HS-27A (cell line): ENCODE data around the gene GUF1.

Source experiments
- DNase-seq: peaks from one replicate; pipeline ENCODE4 v3.0.0-alpha.2; 2012; ENCODE audit warnings: low read depth, missing footprints

Gene GUF1

GRCh38 chr4:44678094-44679041 is at the start of gene GUF1:
TSS of gene GUF1 (plus strand) at chr4:44678420. CDS start at chr4:44678623, 203 bp downstream.
- peak; percentile 74 for DNase-seq

DNA sequence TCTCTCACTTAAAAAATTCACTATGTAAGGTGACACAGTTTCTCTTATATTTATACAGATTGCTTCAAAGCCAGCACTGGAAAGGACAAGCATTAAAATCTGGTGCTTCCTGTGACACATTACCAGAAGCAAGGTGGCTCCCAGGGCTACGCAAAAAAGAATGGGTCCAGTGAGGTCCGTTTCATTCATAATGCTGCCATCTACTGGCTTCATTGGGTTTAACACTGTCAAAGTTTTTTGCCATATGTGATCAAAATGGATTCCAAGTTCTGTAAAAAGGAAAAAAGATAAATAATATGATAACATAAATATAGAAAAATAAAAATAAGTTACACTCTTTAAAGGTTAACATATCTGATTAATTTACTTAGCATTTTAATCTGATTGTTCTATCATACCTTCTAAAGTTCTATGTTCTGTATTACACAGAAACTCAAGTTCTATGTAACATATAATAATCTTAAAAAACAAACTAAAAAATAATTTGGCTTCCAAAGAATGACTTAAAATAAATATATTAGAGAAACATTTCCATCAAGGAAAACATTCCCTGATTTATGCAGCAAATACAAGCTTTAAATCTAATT is 48.8 kb upstream of the GUF1 start:
- peak; percentile 1 for DNase-seq

- no peak for DNase-seq
Measured at GRCh38 chr4:44632089-44632488, 46.1 kb upstream of the GUF1 start.

DNA sequence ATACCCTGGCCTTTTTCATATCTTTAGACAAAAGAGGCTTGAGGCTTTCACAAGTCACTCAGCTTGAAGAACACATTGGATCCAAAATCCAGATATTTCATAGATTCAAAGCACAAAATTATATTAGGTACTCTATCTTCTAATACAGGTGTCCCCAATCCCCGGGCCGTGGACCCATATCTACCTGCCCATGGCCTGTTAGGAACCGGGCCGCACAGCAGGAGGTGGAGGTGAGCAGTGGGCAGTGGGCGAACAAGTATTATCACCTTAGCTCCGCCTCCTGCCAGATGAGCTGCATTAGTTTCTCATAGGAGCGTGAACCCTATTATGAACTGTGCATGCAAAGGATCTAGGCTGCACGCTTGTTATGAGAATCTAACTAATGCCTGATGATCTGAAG is 45.5 kb upstream of the GUF1 start:
- no peak for DNase-seq

DNA sequence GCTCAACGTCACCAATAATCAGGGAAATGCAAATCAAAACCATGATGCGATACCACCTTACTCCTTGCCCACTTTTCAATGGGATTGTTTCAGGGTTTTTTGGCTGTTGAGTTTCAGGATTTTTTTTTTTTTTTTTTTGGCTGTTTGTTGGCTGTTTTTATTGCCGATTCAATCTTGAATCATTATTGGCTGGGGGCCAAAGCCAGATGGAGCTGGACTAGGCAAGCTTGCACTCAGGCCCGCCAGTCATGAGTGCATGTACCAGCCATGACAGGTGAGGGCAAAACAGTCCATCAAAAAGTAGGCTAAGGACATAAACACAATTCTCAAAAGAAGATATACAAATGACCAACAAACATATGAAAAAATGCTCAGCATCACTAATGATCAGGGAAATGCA is 40.1 kb upstream of the GUF1 start:
- DNase-seq: no peak

- DNase-seq: no peak
Measured at GRCh38 chr4:44646151-44646550, 32.1 kb upstream of the GUF1 start.

- no peak for DNase-seq
Measured at GRCh38 chr4:44651425-44651824, 26.8 kb upstream of the GUF1 start, which contains the start of gene YIPF7. TSS of gene YIPF7 (minus strand) at chr4:44651625. CDS start at chr4:44650100, 1,525 bp downstream.

DNA sequence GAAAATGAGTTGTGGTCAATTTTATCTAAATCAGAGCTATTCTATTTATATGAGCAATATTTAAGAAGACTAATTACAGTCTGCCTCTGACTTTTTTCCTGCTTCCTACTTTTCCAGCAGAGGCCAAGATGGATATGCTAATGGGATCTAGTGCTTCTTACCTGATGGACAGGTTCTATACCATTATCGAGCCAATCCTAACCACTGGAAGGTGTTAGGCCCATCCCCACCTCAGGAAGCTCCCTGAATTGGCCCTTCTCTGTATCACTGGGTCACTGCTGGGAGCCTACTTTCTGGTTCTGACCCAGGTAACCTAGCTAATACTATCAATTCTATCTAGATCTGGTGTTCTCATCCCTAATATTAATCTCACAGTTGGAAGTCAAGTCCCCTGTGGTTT is 26.2 kb upstream of the GUF1 start:
- no peak for DNase-seq

DNA sequence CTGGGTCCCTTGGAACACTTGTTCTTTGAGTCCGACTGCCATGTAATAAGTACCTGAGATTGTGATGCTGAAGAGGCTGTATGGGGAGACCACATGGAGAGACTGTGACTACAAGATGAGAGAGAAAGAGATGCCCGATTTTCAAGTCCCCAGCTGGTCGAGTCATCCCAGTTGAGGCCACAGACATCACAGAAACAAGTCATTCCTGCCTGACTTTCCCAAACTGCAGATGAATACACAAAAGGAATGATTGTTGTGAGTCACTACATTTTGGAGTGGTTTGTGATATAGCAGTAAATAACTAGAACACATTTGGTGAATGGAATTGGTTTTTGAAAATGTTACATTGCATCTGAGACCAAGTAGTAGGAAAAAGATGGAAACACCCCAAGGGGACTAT is 17.8 kb upstream of the GUF1 start:
- no peak for DNase-seq

DNA sequence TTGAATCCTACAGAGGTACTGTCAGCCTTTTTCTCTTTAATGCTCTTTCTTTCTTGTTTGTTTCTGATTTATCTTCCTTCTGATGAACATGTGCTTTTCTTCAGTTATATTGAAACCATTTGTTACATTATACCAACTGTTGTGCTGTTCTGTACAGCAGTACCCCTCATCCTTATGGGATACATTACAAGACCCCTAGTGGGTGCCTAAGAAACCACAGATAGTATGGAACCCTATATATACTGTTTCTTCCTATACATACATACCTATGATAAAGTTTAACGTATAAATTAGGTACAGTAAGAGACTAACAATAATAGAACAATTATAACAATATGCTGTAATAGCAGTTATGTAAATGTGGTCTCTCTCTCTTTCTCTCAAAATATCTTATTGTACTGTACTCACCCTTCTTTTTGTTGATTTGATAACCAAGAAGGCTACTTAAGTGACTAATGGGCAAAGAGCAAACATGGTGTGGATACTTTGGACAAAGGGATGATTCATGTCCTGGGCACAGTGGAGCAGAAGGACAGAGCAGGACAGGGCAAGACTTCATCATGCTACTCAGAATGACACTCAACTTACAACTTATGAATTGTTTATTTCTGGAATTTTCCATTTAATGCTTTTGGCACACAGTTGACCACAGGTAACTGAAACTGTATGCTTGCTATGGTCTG is 16.1 kb upstream of the GUF1 start:
- DNase-seq: no peak

DNA sequence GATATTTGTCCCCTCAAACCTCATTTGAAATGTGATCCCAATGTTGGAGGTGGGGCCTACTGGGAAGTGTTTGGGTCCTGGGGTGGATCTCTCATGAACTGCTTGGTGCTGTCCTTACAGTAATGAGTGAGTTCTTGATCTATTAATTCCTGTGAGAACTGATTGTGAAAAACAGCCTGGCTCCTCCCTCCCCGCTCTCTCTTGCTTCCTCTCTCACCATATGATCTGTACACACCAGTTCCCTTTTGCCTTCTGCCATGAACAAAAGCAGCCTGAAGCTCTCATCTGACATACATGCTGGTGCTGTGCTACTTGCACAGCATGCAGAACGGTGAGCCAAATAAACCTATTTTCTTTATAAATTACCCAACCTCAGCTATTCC is 15.6 kb upstream of the GUF1 start:
- no peak for DNase-seq

- DNase-seq: no peak
Measured at GRCh38 chr4:44663539-44664263, 14.5 kb upstream of the GUF1 start.

GRCh38 chr4:44668526-44668925 is 9.7 kb upstream of the GUF1 start:
- DNase-seq: no peak

DNA sequence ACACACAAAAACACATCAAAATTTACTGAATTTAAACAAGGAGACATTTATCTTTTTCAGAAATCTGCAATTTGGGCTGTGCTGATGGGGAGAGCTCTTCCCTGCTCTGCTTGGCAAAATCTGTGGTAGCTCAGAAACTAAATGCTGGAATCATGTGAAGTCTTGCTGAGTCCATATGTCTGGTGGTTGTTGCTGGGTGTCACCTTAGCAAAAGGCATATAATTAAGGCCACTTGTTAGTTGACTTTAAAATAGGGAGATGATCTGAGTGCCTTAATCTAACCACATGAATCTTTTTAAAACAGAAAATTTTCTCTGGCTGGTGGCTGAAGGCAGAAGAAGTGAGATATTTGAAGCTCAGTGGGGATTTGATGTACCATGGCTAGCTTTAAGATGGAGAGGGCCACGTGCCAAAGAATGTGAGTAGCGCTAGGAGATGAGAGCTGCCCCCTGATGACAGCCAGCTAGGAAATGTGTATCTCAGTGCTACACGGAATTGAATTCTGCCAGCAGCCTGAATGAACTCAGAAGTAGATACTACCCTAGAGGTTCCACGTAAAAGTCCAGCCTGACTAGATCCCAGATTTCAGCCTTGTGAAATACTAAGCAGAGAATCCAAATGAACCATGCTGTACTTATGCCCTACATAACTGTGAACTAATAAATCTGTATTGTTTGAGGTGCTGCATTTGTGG is 7.6 kb upstream of the GUF1 start:
- no peak for DNase-seq

GRCh38 chr4:44671636-44672035 is 6.6 kb upstream of the GUF1 start:
- DNase-seq: no peak

DNA sequence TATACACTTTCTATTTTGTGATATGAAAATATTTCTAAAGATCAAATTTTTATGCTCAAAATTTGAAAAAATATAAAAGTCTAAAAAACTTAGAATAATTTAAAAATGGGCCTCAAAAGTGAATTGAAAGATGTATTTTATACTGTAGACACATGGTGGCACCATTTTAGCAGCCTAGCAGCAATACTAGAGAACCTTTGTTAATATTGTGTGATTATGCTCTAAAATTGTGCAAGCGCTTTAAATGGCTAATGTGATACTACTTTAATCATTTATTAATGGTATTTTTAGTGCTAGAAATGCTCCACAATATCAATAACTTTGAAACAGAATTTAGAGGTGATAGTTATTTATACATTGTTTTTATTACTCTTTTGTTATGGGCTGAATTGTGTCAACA is 3.7 kb upstream of the GUF1 start:
- DNase-seq: no peak

GRCh38 chr4:44675366-44675765 is 2.9 kb upstream of the GUF1 start:
- no peak for DNase-seq

DNA sequence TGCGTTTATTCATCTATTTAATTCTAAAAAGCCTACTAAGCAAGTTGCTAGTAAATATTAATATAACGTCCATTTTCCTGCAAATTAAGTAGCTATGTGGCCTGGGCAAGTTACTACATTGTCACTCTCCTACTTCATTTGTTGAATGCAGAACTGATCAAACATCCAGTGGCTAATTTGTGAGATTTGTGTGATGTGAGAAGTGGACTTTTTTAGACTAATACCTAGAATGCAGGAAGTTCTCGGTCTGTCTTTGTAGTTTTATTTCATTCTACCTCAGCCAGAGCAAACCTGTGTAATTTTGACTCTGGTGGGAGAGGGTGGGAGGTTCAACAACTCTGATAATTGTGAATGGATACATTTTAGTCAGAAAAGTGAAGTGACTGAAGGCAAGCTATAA is 840 bp downstream of the GUF1 start:
- DNase-seq: no peak

GRCh38 chr4:44684648-44685047 is 6.4 kb downstream of the GUF1 start:
- no peak for DNase-seq

- no peak for DNase-seq
Measured at GRCh38 chr4:44700427-44700826, 22.2 kb downstream of the GUF1 start.

DNA sequence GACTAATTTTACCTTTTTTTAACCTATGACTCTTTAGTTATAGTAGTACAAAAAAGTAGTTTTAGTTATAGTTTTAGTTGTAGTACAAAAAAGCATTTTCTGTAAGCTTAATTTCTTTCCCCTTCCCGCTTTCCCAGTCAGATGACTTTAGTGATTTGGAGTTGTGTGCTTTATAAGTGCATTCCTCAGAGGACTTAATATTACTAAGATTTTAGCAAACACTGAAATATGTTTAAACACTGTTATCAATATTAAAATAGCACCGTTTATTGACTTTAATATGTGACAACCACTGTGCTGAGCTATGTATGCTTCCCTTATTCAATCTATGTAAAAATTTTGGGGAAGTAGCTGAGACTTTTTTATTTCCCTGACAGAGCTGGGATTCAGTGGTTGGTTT is 22.8 kb downstream of the GUF1 start:
- DNase-seq: no peak

DNA sequence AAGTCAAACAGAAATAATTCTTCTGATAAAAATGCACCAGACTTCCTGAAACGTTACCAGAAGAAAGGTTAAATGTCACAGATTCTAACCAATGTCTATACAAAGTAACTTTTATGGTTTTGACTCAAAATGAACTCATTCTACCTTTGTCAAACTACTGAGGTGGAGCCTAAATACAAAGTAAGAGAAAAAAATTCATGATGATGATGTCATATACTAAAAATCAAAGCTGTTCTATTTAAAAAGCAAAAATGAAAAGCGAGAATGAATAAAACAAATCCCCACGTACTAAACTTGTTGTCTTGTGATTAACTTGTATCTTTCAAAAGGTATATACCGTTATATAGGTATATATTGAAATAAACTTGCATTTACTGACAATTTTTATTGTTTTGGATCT is 26.5 kb downstream of the GUF1 start:
- no peak for DNase-seq
